ENCODE results near the gene PCLO.

PCLO gene

DNA sequence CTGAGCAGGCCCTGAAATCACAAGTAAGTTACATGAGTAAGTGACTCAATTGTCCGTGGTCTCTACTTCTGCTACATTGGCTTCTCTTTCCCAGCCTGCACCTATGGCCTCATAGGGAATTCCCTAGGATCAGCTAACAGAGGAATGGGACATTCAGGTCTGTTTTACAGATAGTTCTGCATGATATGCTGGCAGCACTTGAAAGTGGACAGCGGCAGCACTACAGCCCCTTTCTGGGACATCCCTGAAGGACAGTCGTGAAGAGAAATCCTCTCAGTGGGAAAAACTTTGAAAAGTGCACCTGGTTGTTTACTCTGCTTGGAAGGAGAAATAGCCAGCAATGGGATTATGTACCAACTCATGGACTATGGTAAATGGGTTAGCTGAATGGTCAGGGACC is 426.1 kb downstream of the PCLO start:
- no peak for TF ChIP-seq CTCF (IDR thresholded peaks at IDR 0.05; ENCODE audit: extremely low read depth, insufficient read depth, missing control alignments)
- in situ Hi-C loops (cut with MboI; ENCODE audit: low pct_unique_long_range_greater_than_20kb, low sequenced_read_pairs, unreplicated experiment): no loop called here
- no peak for DNase-seq (ENCODE audit: low spot score)

GRCh38 chr7:82732677-82733076 is 430.0 kb downstream of the PCLO start:
- no peak for DNase-seq (ENCODE audit: low spot score)
- in situ Hi-C loops (cut with MboI; ENCODE audit: low pct_unique_long_range_greater_than_20kb, low sequenced_read_pairs, unreplicated experiment): no loop called here
- TF ChIP-seq CTCF (IDR thresholded peaks at IDR 0.05; ENCODE audit: extremely low read depth, insufficient read depth, missing control alignments): no peak

DNA sequence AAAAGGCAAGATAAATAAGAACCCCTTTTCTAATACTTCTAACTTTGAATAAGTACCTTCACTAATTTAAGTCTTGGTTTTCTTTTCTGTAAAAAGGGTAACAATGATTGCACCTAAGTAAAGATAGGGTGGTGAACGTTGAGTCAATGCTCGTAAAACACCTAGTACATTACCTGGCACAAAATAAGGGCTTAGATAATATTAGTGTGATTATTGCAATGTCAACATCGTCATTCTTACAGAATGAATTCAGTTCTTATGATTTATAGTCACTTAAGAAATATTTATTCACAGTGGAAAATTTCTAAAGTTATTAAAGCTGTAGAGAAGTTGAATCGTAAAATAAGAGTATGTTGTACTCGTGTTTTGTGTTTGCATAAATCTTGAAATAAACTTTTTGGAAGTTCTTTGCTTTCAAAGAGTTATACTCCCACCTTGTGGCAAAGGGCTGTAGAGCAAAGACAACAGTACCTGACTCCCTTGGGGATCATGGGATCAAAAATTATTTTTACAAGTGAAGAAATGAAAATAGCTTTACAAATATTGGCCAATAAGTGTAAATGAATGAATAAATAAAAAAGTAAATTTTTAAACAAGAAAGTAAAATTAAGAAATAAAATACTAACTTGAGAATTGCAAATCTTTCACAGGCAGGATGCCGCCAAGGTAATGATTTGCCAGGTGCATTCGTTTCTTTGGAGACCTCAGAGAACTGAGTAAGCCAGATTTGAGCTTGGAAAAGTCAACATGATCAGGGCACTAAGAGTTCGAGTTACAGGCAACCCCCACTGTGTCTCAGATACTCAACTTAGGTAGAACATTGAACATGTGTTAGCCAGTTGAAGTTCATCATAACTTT is 433.3 kb downstream of the PCLO start:
- peak; percentile 33 for DNase-seq (ENCODE audit: low spot score)
- in situ Hi-C loops (cut with MboI; ENCODE audit: low pct_unique_long_range_greater_than_20kb, low sequenced_read_pairs, unreplicated experiment): no loop called here
- TF ChIP-seq CTCF (IDR thresholded peaks at IDR 0.05; ENCODE audit: extremely low read depth, insufficient read depth, missing control alignments): peak; percentile 60

DNA sequence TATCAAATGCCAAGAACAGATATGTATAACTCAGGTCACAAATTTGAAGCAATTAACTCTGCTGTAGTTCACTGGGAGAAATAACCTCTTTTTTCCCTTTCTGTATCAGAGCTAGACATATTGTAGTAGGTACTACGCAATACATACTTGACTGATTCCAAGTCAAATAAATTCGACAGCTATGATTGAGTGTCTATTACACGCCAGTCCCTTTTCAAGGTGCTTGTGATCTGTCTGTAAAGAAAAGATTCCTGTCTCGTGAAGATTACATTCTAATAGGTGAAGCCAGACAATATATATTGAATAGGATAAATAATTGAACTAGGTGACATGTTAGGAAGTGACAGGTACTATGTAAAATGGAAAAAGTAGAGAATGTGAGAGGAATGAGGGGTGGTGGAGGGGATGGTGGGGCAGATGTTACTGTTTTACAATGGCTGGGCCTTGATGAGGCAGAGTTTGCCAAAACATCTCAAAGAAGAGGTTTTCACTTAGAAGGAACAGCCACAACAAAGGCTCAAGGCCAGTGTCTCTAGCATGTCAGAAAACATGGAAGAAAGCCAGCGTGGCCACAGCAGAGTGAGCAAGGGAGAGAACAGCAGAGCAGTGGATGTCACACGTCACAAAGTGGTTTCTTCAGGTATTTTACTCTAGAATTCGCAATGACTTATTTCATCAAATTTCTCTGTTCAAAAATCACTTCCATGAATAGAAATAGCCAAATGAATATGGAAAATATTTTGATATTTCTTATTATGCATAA is 436.5 kb downstream of the PCLO start:
- in situ Hi-C loops (cut with MboI; ENCODE audit: low pct_unique_long_range_greater_than_20kb, low sequenced_read_pairs, unreplicated experiment): no loop called here
- no peak for DNase-seq (ENCODE audit: low spot score)
- TF ChIP-seq CTCF (IDR thresholded peaks at IDR 0.05; ENCODE audit: extremely low read depth, insufficient read depth, missing control alignments): no peak

DNA sequence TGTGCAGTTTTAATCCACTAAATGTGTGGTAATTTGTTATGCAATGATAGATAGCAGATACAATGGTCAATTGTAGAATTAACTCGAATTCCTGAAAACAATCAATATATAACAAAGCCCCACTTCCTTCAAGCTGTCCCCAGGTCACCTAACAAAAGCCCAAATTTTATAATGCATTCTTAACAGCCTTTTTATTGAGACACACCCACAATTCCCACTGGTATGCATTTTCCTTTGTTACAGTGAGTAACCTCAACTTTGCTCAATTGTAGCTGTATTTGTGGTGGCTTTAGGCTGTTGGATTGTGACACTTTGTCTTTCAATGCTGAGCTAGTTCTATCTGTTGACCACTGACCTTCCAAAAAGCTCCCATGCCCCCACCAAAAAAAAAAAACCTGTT is 439.3 kb downstream of the PCLO start:
- in situ Hi-C loops (cut with MboI; ENCODE audit: low pct_unique_long_range_greater_than_20kb, low sequenced_read_pairs, unreplicated experiment): no loop called here
- no peak for TF ChIP-seq CTCF (IDR thresholded peaks at IDR 0.05; ENCODE audit: extremely low read depth, insufficient read depth, missing control alignments)
- no peak for DNase-seq (ENCODE audit: low spot score)

DNA sequence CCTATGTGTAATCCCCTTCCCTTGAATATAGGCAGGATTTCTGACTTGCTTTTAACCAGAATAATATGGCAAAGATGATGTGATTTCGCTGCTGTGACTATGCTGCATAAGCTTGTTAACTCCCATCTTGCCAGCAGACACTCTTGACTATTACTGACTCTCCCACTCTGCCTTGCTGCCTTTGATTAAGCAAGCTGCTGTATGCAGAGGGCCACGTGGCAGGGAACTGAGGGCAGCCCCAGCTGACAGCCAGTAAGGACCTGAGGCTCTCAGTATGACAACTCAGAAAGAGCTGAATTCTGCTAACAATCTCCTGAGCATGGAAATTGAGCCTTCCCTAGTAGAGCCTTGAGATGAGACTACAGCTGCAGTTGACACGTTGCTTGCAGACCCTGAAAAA is 439.7 kb downstream of the PCLO start:
- no peak for TF ChIP-seq CTCF (IDR thresholded peaks at IDR 0.05; ENCODE audit: extremely low read depth, insufficient read depth, missing control alignments)
- in situ Hi-C loops (cut with MboI; ENCODE audit: low pct_unique_long_range_greater_than_20kb, low sequenced_read_pairs, unreplicated experiment): no loop called here
- DNase-seq (ENCODE audit: low spot score): no peak

Data from GM13977 (cell line).